CD1c-positive myeloid dendritic cell (primary cell): ENCODE results near the gene SPAG8.

Source experiments
- DNase-seq: peaks from one replicate; pipeline ENCODE4 v3.0.0-alpha.2; 2016; ENCODE audit errors: extremely low spot score

SPAG8 gene

DNA sequence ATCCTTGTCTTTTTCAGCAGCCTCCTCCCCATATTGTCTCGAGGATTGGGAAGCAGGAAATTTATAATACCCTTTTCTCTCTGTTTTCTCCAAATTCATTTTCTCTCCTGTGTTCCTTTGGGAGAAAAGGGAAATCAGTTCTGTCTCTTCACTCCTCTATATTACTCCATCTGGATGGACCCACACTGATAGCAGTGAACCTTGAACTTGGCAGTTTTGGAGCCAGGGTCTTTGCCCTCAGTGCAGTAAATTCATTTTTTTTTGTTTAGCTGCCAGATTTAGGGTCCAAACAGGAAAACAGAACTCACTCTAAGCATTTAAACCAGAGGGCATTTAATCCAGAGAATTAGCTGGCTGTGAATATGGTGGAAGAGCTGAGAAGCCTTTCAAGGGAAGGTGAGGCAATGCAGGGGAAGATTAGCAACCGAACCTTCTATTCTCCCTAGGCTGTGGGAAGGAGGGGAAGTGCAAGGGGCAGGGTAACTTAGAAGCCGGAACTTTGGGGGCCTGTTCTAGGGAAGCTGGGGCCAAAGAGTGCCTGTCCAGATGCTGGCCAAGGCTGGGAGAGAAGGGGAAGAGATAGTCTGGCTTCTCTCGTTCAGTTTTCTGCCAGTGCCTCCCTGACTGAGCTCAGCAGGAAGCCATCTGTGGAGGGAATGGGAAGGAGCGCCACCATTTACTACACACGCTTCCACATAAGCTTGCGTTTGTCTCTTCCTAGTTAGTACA lies 37.0 kb downstream of the SPAG8 start:
- DNase-seq, result peak; percentile 66

GRCh38 chr9:35771943-35772342 lies 40.1 kb downstream of the SPAG8 start:
- no peak for DNase-seq

DNA sequence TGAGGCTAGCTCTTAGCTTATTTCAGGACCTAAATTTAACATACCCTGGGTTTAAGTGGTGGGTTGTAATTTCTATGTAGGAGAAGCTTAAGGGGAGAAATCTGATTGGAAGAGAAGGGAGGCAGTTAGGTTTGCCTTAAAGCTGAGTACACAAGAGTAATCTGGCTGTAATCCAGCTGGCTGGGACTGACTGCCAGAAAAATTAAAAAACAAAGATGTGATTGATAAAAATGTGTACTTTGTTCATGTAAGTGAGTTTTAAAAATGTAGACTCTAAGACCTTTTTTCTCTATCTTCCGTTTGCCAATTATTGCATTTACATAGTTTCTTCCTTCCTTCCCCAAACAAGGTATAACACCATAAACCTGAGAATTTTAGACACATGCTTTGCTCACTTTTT lies 40.5 kb downstream of the SPAG8 start:
- no peak for DNase-seq

DNA sequence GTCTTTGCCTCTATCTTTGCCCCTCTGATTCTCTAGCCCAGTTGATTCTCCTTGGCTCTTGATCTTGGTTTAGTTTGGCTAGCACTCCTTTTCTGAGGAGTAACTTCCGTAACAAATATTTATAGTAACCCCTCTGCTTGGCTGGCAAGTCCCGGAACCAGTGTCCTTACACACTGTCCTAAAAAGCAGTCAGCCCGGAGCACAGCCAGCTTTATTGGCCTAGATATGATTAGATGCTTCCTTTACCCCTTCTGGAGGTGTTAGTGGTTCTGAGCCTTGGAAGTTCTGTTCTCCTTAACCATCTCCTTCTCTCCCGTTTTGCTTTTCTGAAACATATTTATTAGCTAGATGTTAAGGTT lies 41.0 kb downstream of the SPAG8 start:
- DNase-seq, result no peak

- no peak for DNase-seq
Observed at GRCh38 chr9:35769763-35770162, 42.3 kb downstream of the SPAG8 start.

- no peak for DNase-seq
Observed at GRCh38 chr9:35767458-35767857, 44.6 kb downstream of the SPAG8 start.

DNA sequence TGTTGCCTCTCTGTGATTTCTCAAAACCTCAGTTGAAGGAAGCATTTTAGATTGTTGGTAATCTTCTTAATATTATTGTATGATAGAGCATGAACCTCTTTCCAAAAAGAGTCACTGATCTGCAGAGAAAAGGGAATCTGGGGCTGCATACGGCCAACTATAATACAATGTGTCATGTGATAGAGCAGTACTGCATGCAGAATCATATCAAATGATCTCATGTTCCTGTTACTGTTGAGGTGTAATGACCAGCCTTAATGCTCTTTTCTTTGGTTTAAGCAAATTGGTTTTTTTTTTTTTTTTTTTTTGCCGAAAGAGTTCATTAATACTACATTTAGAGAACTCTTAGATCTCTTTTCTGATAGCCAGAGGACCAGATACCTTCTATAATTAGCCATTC lies 45.1 kb downstream of the SPAG8 start:
- DNase-seq, result no peak

- no peak for DNase-seq
Observed at GRCh38 chr9:35763803-35764202, 48.3 kb downstream of the SPAG8 start.

DNA sequence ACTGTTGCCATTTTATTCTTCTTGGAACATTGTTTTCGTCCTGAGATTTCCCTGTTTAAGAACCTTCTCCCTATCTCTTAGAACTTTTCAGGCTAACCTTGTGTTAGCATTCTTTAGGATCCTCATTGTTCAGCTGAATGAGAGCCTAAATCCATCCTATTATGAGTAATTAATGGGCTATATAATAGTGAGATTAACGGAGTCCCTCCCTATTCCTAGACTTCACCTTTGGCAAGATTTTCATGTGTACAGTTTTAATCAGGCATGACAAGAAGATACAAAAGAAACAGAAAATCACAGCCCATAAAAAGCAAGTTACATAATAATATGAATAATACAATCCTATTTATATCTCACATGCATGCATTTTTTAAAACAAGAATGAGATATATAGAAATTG lies 48.9 kb downstream of the SPAG8 start:
- no peak for DNase-seq

DNA sequence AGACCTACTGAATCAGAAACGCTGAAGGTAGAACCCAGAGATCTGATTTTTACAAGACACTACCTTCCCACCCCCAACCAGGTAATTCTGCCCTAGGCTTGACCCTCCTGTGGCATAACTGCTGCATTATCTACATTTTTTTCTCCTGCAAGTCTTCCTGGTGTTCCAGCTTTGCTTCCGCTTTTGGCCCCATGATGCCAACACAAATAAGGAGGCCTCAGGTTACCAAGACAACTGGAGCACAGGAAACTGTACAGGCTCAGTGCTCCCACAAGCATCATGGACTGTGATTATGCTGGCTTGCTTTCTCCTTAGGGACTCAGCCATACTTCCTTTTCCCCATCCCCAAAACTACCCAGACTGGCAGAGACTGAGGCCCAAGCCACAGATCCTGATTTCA lies 51.4 kb downstream of the SPAG8 start:
- peak; percentile 23 for DNase-seq

GRCh38 chr9:35759795-35760194 lies 52.3 kb downstream of the SPAG8 start:
- no peak for DNase-seq
